COLO668 (cell line): Measurements from ENCODE around the gene LRCH2.

Experiments
- DNase-seq: peaks from one replicate; lab custom pipeline; 2025; ENCODE audit not compliant: unreplicated experiment; lab: John Stamatoyannopoulos, UW

LRCH2 gene

DNA sequence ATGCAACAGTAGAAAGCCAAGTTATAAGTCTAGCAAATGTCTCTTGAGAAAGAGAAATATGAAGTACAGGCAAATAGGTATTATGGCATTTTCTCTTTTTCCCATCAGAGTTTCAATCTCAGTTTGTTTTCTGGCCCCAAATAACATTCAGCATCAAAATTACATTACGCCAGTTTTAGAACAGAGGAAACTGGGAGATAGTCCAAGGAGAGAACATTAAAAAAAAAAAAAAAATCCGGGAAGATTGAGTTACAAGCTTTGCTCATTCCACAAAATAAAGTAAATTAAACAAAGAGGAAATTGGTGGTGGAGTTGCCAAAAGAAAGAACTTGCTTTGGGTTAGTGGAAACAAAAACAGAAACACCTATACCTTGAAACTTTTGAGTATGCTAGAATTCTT is 166.1 kb downstream of the LRCH2 start:
- DNase-seq, result no peak

DNA sequence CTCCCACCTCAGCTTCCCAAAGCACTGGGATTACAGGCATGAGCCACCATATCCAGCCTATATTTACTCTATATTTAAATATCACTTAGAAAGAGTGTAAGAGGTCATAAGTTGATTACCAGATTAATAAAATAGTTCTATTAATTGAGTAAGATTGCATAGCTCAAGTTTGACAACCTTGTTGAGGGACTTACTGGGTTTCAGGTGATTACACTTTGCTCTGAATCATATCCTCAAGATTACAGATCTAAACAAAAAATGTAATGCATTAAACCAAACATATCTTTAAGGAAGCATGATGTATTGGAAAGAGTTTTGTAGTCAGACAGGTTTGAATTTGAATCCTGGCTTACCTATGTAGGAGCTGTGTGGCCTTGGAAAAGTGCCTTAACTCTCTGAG is 168.6 kb downstream of the LRCH2 start:
- no peak for DNase-seq
